ENCODE results near the gene DCP1B. TPM values are rescaled to one million over a fixed set of nuclear protein-coding genes. Genes with fewer than 3 reads are reported as not detected.

Gene DCP1B
- total RNA-seq, 1 donor from 2014 or later, result 14.4 TPM

DNA sequence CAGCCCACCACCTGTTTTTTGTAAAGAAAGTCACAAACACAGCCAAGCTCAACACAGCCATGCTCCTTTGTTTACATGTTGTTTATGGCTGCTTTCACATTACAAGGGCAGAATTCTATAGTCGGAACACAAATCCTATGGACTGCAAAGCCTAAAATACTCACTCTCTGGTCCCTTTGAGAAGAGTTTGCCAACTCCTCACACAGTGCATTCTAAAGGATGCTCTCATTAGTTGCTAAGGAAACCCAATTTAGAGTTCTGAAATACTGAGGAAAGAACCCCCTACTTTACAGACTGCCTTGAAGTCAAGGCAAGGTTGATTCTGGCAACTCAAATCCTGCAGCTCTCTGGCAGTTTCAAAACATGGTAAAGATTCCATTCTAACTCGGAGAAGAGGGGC is 38.3 kb downstream of the DCP1B start:
- TF ChIP-seq, protein P1, sequence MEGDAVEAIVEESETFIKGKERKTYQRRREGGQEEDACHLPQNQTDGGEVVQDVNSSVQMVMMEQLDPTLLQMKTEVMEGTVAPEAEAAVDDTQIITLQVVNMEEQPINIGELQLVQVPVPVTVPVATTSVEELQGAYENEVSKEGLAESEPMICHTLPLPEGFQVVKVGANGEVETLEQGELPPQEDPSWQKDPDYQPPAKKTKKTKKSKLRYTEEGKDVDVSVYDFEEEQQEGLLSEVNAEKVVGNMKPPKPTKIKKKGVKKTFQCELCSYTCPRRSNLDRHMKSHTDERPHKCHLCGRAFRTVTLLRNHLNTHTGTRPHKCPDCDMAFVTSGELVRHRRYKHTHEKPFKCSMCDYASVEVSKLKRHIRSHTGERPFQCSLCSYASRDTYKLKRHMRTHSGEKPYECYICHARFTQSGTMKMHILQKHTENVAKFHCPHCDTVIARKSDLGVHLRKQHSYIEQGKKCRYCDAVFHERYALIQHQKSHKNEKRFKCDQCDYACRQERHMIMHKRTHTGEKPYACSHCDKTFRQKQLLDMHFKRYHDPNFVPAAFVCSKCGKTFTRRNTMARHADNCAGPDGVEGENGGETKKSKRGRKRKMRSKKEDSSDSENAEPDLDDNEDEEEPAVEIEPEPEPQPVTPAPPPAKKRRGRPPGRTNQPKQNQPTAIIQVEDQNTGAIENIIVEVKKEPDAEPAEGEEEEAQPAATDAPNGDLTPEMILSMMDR (IDR thresholded peaks at IDR 0.05), result no peak
- DNase-seq (ENCODE audit: extremely low spot score, unreplicated experiment), result no peak
- Mint-ChIP-seq H3K4me1 (ENCODE audit: unreplicated experiment) (peaks cover 6% of the 10 kb centered on the region), H3K27me3 (ENCODE audit: unreplicated experiment) (no peaks in the 10 kb centered on the region), H3K9me3 (ENCODE audit: unreplicated experiment) (no peaks in the 10 kb centered on the region), H3K4me3 (ENCODE audit: unreplicated experiment) (no peak overlapping the region), H3K27ac (ENCODE audit: unreplicated experiment) (no peak overlapping the region), H3K36me3 (ENCODE audit: unreplicated experiment) (peaks cover 46% of the 10 kb centered on the region)

- Mint-ChIP-seq H3K4me3 (ENCODE audit: unreplicated experiment) (no peak overlapping the region), H3K27ac (ENCODE audit: unreplicated experiment) (no peak overlapping the region), H3K9me3 (ENCODE audit: unreplicated experiment) (peaks cover 3% of the 10 kb centered on the region), H3K36me3 (ENCODE audit: unreplicated experiment) (peaks cover 53% of the 10 kb centered on the region), H3K4me1 (ENCODE audit: unreplicated experiment) (no peaks in the 10 kb centered on the region), H3K27me3 (ENCODE audit: unreplicated experiment) (no peaks in the 10 kb centered on the region)
- TF ChIP-seq, protein P1 (IDR thresholded peaks at IDR 0.05), result no peak
- DNase-seq (ENCODE audit: extremely low spot score, unreplicated experiment), result no peak
Measured at GRCh38 chr12:1962051-1963020, 41.9 kb downstream of the DCP1B start.

DNA sequence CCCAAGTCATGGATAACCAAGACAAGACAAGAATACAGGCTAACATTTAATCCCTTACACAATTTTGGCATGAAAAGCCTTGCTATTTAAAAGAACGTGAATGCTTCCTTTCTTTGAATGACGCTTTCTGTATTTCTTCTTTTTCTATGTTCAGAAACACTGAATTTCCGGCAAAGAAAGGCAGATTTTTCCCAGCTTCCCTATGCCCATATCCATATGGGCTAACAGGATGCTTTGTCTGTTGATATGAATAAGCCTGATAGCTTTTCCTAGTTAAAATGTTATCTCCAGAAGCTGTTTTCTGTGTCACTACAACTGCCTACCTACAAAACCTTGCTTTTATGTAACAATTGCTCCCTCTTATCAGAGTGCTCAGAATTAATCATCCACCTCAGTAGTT is 47.5 kb downstream of the DCP1B start:
- Mint-ChIP-seq H3K36me3 (ENCODE audit: unreplicated experiment) (peaks cover 35% of the 10 kb centered on the region), H3K27me3 (ENCODE audit: unreplicated experiment) (no peaks in the 10 kb centered on the region), H3K27ac (ENCODE audit: unreplicated experiment) (no peak overlapping the region), H3K4me3 (ENCODE audit: unreplicated experiment) (no peak overlapping the region), H3K9me3 (ENCODE audit: unreplicated experiment) (peaks cover 3% of the 10 kb centered on the region), H3K4me1 (ENCODE audit: unreplicated experiment) (no peaks in the 10 kb centered on the region)
- TF ChIP-seq, protein P1 (IDR thresholded peaks at IDR 0.05), result no peak
- DNase-seq (ENCODE audit: extremely low spot score, unreplicated experiment), result no peak

DNA sequence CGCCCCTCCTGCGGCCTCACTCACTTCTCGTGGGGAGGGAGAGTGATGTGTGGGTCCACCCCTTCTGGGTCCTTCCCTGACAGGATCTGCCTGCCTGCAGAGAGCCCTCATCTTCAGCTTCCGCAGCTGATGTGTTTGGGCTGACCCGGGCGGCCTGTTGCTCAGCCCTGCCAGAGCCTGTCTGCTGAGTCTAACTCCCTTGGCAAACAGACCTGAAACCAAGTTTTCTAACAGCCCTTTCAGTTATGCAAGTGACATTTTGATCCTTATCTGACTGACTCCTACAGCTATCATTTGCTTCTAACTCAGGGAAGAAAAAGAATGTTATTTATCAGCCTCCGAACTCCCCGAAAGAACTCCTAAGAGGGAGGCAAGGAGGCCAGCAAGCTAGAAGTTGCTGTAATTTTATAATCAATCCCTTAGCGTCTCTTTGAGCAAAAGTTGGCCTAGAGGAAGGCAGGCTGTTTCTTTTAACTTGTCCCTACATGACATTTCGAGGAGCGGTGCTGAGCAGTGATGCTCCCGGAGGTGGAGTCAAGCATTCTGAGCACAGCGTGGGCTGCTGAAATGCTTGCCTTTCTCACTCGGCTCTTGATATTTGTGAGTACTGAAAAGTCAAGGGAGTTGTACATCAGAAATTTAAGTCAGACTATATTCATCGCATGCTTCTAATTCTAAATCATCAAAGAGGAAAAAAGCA is 54.3 kb downstream of the DCP1B start:
- TF ChIP-seq, protein P1 (IDR thresholded peaks at IDR 0.05), result no peak
- Mint-ChIP-seq H3K4me3 (ENCODE audit: unreplicated experiment) (no peak overlapping the region), H3K9me3 (ENCODE audit: unreplicated experiment) (no peaks in the 10 kb centered on the region), H3K4me1 (ENCODE audit: unreplicated experiment) (no peaks in the 10 kb centered on the region), H3K27me3 (ENCODE audit: unreplicated experiment) (no peaks in the 10 kb centered on the region), H3K27ac (ENCODE audit: unreplicated experiment) (no peak overlapping the region), H3K36me3 (ENCODE audit: unreplicated experiment) (peaks cover 66% of the 10 kb centered on the region)
- DNase-seq (ENCODE audit: extremely low spot score, unreplicated experiment), result no peak

GRCh38 chr12:1948883-1949282 is 55.4 kb downstream of the DCP1B start:
- Mint-ChIP-seq H3K4me3 (ENCODE audit: unreplicated experiment) (no peak overlapping the region), H3K4me1 (ENCODE audit: unreplicated experiment) (no peaks in the 10 kb centered on the region), H3K27me3 (ENCODE audit: unreplicated experiment) (no peaks in the 10 kb centered on the region), H3K36me3 (ENCODE audit: unreplicated experiment) (peaks cover 72% of the 10 kb centered on the region), H3K9me3 (ENCODE audit: unreplicated experiment) (peaks cover 4% of the 10 kb centered on the region), H3K27ac (ENCODE audit: unreplicated experiment) (no peak overlapping the region)
- no peak for DNase-seq (ENCODE audit: extremely low spot score, unreplicated experiment)
- TF ChIP-seq, protein P1 (IDR thresholded peaks at IDR 0.05), result no peak

Data from osteocyte (in vitro differentiated cells).